GM19025 (cell line): Measurements from ENCODE around the gene LHFPL4.

ENCODE experiments used
- ATAC-seq: cut with Tn5 transposase; IDR thresholded peaks from one replicate; pipeline ENCODE4 v1.9.1; 2021; ENCODE audit warnings: mild to moderate bottlenecking, low read depth, moderate library complexity; ENCODE audit not compliant: unreplicated experiment

The LHFPL4 gene

GRCh38 chr3:9480265-9480664 lies 73.4 kb downstream of the LHFPL4 start:
- no peak for ATAC-seq

GRCh38 chr3:9476935-9477334 lies 76.7 kb downstream of the LHFPL4 start:
- ATAC-seq = no peak

GRCh38 chr3:9474482-9474881 lies 79.1 kb downstream of the LHFPL4 start:
- no peak for ATAC-seq

- ATAC-seq = no peak
Measured at GRCh38 chr3:9473496-9474065, 80.0 kb downstream of the LHFPL4 start.

- no peak for ATAC-seq
Measured at GRCh38 chr3:9469986-9470385, 83.6 kb downstream of the LHFPL4 start.

GRCh38 chr3:9468460-9468859 lies 85.2 kb downstream of the LHFPL4 start:
- no peak for ATAC-seq

GRCh38 chr3:9467451-9467850 lies 86.2 kb downstream of the LHFPL4 start:
- ATAC-seq = no peak

GRCh38 chr3:9455596-9456131 lies 98.0 kb downstream of the LHFPL4 start:
- ATAC-seq = no peak

- no peak for ATAC-seq
Measured at GRCh38 chr3:9452417-9452816, 101.2 kb downstream of the LHFPL4 start.

- ATAC-seq = no peak
Measured at GRCh38 chr3:9450991-9451390, 102.6 kb downstream of the LHFPL4 start.

- ATAC-seq = no peak
Measured at GRCh38 chr3:9450126-9450525, 103.5 kb downstream of the LHFPL4 start.

- ATAC-seq = no peak
Measured at GRCh38 chr3:9448643-9449042, 105.0 kb downstream of the LHFPL4 start.
